GM23338 (cell line): ENCODE measurements around the gene PPP1R3A.

ENCODE experiments used
- CREB1 ChIP-seq: fragments of 250-450 bp; sonication (Bioruptor Pico); IDR thresholded peaks from 2 replicates; pipeline ENCODE4 v1.5.0; 2020; ENCODE audit warnings: low read depth, mild to moderate bottlenecking, moderate library complexity
- CTCF ChIP-seq, 2 experiments: fragments of 200-600 bp in 1 of 2; sonication (generic) in 1 of 2; conservative IDR thresholded peaks; 2 replicates each; pipeline versions ENCODE4 v1.5.1 to v1.6.1; 2016 to 2017; ENCODE audit warnings: antibody characterized with exemption in 2 of 2, low read depth in 2 of 2, mild to moderate bottlenecking in 2 of 2, moderate library complexity in 1 of 2
- ETS1 ChIP-seq: IDR thresholded peaks from 2 replicates; pipeline ENCODE4 v1.6.1; 2016; ENCODE audit warnings: antibody characterized with exemption
- EZH2 ChIP-seq: fragments of 200-600 bp; sonication (generic); IDR thresholded peaks from one replicate; pipeline ENCODE4 v1.8.0; 2017; ENCODE audit warnings: antibody characterized with exemption, mild to moderate bottlenecking, low read depth; ENCODE audit not compliant: unreplicated experiment
- EZH2phosphoT487 ChIP-seq: fragments of 200-600 bp; sonication (generic); IDR thresholded peaks from one replicate; pipeline ENCODE4 v1.8.1; 2018; ENCODE audit warnings: antibody characterized with exemption; ENCODE audit not compliant: unreplicated experiment
- JUNB ChIP-seq: IDR thresholded peaks from one replicate; pipeline ENCODE4 v1.6.1; 2016; ENCODE audit warnings: antibody characterized with exemption; ENCODE audit not compliant: unreplicated experiment
- POLR2AphosphoS5 ChIP-seq: IDR thresholded peaks from 2 replicates; pipeline ENCODE4 v1.6.1; 2016; ENCODE audit warnings: antibody characterized with exemption, low read depth
- REST ChIP-seq: IDR thresholded peaks from one replicate; pipeline ENCODE4 v1.6.1; 2018; ENCODE audit warnings: antibody characterized with exemption; ENCODE audit not compliant: unreplicated experiment
- STAT1 ChIP-seq: IDR thresholded peaks from one replicate; pipeline ENCODE4 v1.6.1; 2016; ENCODE audit warnings: antibody characterized with exemption; ENCODE audit not compliant: unreplicated experiment
- ZNF462 ChIP-seq: fragments of 250-450 bp; sonication (Bioruptor Pico); IDR thresholded peaks from 2 replicates; pipeline ENCODE4 v1.5.0; 2020; ENCODE audit warnings: mild to moderate bottlenecking, moderate library complexity

GRCh38 chr7:113873554-113874151, 45.2 kb downstream of the PPP1R3A start:
- TF ChIP-seq CTCF (conservative IDR thresholded peaks at IDR 0.05; ENCODE audit: low read depth in 2 of 2) (no peak), EZH2 (no peak), CREB1 (CRISPR knock-in tag) (no peak), EZH2phosphoT487 (no peak), JUNB (no peak), POLR2AphosphoS5 (no peak), REST (no peak), ETS1 (no peak), STAT1 (no peak), ZNF462 (CRISPR knock-in tag) (no peak)
